ENCODE results near the gene WWOX.

WWOX gene

GRCh38 chr16:78837706-78838105 lies 738.3 kb downstream of the WWOX start:
- DNase-seq (ENCODE audit: insufficient read length, low spot score) (no peak), FAIRE-seq (no peak)
- TF ChIP-seq SPI1 (IDR thresholded peaks at IDR 0.05; ENCODE audit: low read depth, low read length), result no peak
- no peak for TF ChIP-seq PAX5 (IDR thresholded peaks at IDR 0.05; ENCODE audit: insufficient read depth, low read length, severe bottlenecking)
- no peak for TF ChIP-seq POLR2A (IDR thresholded peaks at IDR 0.05; ENCODE audit: low read depth, low read length)
- TF ChIP-seq POU2F2 (IDR thresholded peaks at IDR 0.05; ENCODE audit: low read depth, low read length), result no peak
- TF ChIP-seq TAF1 (IDR thresholded peaks at IDR 0.05; ENCODE audit: low read depth, low read length), result no peak
- no peak for TF ChIP-seq POLR2AphosphoS5 (IDR thresholded peaks at IDR 0.05; ENCODE audit: low read depth, low read length)

DNA sequence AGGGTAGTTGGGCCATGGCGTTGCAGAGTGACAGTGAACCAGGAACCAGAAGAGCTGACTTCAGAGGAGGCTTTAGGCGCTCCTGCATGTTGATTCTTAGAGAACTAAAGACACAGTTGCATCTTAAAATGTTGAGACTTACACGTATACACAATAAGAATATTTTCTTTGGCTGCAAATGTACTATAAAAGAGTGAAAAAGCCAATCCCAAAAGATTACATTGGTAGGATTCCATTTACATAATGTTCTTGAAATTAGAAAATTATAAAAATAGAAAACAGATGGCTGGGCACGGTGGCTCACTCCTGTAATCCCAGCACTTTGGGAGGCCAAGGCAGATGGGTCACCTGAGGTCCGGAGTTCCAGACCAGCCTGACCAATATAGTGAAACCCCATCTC lies 738.8 kb downstream of the WWOX start:
- FAIRE-seq (no peak), DNase-seq (ENCODE audit: insufficient read length, low spot score) (no peak)
- TF ChIP-seq PAX5 (IDR thresholded peaks at IDR 0.05; ENCODE audit: insufficient read depth, low read length, severe bottlenecking) (no peak), SPI1 (IDR thresholded peaks at IDR 0.05; ENCODE audit: low read depth, low read length) (no peak), POU2F2 (IDR thresholded peaks at IDR 0.05; ENCODE audit: low read depth, low read length) (no peak), TAF1 (IDR thresholded peaks at IDR 0.05; ENCODE audit: low read depth, low read length) (no peak), POLR2A (IDR thresholded peaks at IDR 0.05; ENCODE audit: low read depth, low read length) (no peak), POLR2AphosphoS5 (IDR thresholded peaks at IDR 0.05; ENCODE audit: low read depth, low read length) (no peak)

DNA sequence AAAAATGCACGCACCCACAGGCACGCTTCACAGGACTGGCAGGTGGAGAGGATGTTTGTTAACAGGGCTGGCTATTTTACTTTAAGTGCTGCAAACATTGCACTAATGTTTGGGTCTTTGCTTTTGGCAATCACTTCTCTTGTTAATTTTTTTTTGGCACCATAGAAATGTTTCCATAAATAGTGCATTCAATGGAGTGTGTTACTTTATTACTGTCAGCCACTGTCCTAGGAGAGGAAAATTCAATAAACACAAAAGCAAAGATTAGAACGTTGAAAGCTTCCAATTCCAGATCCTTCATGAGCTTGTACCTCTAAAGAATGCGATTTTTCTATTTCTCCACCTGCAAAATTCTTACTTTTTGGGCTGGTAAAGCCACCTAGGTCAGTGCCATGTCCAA lies 743.5 kb downstream of the WWOX start:
- DNase-seq (ENCODE audit: insufficient read length, low spot score) (no peak), FAIRE-seq (no peak)
- no peak for TF ChIP-seq POLR2A (IDR thresholded peaks at IDR 0.05; ENCODE audit: low read depth, low read length)

GRCh38 chr16:78843978-78844377 lies 744.5 kb downstream of the WWOX start:
- TF ChIP-seq POU2F2 (IDR thresholded peaks at IDR 0.05; ENCODE audit: low read depth, low read length), result no peak
- FAIRE-seq, result no peak
- no peak for DNase-seq (ENCODE audit: insufficient read length, low spot score)

- FAIRE-seq (no peak), DNase-seq (ENCODE audit: insufficient read length, low spot score) (no peak)
- TF ChIP-seq TAF1 (IDR thresholded peaks at IDR 0.05; ENCODE audit: low read depth, low read length), result no peak
- no peak for TF ChIP-seq PAX5 (IDR thresholded peaks at IDR 0.05; ENCODE audit: insufficient read depth, low read length, severe bottlenecking)
- no peak for TF ChIP-seq POLR2AphosphoS5 (IDR thresholded peaks at IDR 0.05; ENCODE audit: low read depth, low read length)
- TF ChIP-seq POU2F2 (IDR thresholded peaks at IDR 0.05; ENCODE audit: low read depth, low read length), result no peak
- TF ChIP-seq SPI1 (IDR thresholded peaks at IDR 0.05; ENCODE audit: low read depth, low read length), result no peak
- TF ChIP-seq POLR2A (IDR thresholded peaks at IDR 0.05; ENCODE audit: low read depth, low read length), result no peak
These were observed 745.2 kb downstream of the WWOX start for GRCh38 chr16:78844682-78845081.

DNA sequence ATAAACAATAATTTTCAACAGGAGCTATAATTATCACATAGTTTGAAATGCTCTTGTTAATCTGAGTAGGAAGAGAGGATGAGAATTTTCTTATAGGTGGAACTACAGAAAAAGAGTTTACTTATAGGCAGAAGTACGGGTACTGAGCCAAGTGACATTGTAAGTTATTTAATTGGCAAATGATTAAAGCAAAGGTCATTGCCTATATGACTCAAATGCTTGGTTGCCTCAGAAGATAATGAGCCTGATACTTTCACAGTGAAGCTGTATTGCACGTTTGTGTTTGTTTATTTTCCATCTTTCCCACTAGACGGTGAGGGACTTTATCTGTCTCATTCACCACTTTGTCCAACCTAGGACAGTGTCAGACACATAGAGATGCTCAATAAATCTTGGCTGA lies 751.8 kb downstream of the WWOX start:
- TF ChIP-seq POLR2AphosphoS5 (IDR thresholded peaks at IDR 0.05; ENCODE audit: low read depth, low read length) (no peak), POU2F2 (IDR thresholded peaks at IDR 0.05; ENCODE audit: low read depth, low read length) (no peak), TAF1 (IDR thresholded peaks at IDR 0.05; ENCODE audit: low read depth, low read length) (no peak), POLR2A (IDR thresholded peaks at IDR 0.05; ENCODE audit: low read depth, low read length) (no peak), PAX5 (IDR thresholded peaks at IDR 0.05; ENCODE audit: insufficient read depth, low read length, severe bottlenecking) (no peak), SPI1 (IDR thresholded peaks at IDR 0.05; ENCODE audit: low read depth, low read length) (no peak)
- DNase-seq (ENCODE audit: insufficient read length, low spot score) (no peak), FAIRE-seq (no peak)

GRCh38 chr16:78852081-78852635 lies 752.7 kb downstream of the WWOX start:
- no peak for TF ChIP-seq POLR2AphosphoS5 (IDR thresholded peaks at IDR 0.05; ENCODE audit: low read depth, low read length)
- no peak for TF ChIP-seq PAX5 (IDR thresholded peaks at IDR 0.05; ENCODE audit: insufficient read depth, low read length, severe bottlenecking)
- TF ChIP-seq POU2F2 (IDR thresholded peaks at IDR 0.05; ENCODE audit: low read depth, low read length), result no peak
- no peak for TF ChIP-seq POLR2A (IDR thresholded peaks at IDR 0.05; ENCODE audit: low read depth, low read length)
- TF ChIP-seq TAF1 (IDR thresholded peaks at IDR 0.05; ENCODE audit: low read depth, low read length), result no peak
- no peak for TF ChIP-seq SPI1 (IDR thresholded peaks at IDR 0.05; ENCODE audit: low read depth, low read length)
- DNase-seq (ENCODE audit: insufficient read length, low spot score) (no peak), FAIRE-seq (no peak)

DNA sequence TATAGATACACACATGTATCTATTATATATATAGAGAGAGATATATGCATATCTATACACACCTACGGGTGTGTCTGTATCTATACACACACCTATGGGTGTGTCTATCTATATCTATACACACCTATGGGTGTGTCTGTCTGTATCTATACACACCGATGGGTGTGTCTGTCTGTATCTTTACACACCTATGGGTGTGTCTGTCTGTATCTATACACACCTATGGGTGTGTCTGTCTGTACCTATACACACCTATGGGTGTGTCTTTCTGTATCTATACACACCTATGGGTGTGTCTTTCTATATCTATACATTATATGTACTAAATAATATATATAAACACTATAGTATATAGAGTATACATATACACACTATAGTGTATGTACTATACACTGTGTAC lies 762.6 kb downstream of the WWOX start:
- TF ChIP-seq PAX5 (IDR thresholded peaks at IDR 0.05; ENCODE audit: insufficient read depth, low read length, severe bottlenecking), result no peak
- TF ChIP-seq SPI1 (IDR thresholded peaks at IDR 0.05; ENCODE audit: low read depth, low read length), result no peak
- DNase-seq (ENCODE audit: insufficient read length, low spot score) (no peak), FAIRE-seq (no peak)

- FAIRE-seq, result no peak
- no peak for DNase-seq (ENCODE audit: insufficient read length, low spot score)
- no peak for TF ChIP-seq TAF1 (IDR thresholded peaks at IDR 0.05; ENCODE audit: low read depth, low read length)
These were observed 767.1 kb downstream of the WWOX start for GRCh38 chr16:78866521-78866920.

DNA sequence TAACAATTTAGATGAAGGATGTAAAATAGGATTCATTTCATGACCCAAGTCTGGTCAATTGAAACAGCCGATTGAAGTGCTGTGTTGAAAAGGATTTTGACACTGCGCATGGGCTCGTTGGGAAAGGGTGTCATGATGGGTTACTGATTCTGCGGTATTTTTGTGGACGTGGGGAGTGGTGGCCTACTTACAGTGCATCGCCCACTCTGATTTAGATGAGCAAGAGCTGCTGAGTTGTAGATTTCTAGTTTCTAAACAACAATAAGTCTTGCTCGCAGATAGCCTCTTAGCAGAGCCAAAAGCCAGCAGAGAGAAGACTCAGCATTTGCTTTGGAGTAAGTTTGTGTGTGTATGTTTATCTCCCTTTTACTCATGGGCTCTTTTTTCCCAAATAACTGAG lies 770.0 kb downstream of the WWOX start:
- TF ChIP-seq TAF1 (IDR thresholded peaks at IDR 0.05; ENCODE audit: low read depth, low read length) (no peak), POLR2AphosphoS5 (IDR thresholded peaks at IDR 0.05; ENCODE audit: low read depth, low read length) (no peak), POU2F2 (IDR thresholded peaks at IDR 0.05; ENCODE audit: low read depth, low read length) (no peak), SPI1 (IDR thresholded peaks at IDR 0.05; ENCODE audit: low read depth, low read length) (no peak)
- no peak for FAIRE-seq
- DNase-seq (ENCODE audit: insufficient read length, low spot score), result no peak

GRCh38 chr16:78871241-78871640 lies 771.8 kb downstream of the WWOX start:
- FAIRE-seq, result no peak
- DNase-seq (ENCODE audit: insufficient read length, low spot score), result no peak
- TF ChIP-seq POU2F2 (IDR thresholded peaks at IDR 0.05; ENCODE audit: low read depth, low read length), result no peak
- TF ChIP-seq SPI1 (IDR thresholded peaks at IDR 0.05; ENCODE audit: low read depth, low read length), result no peak
- no peak for TF ChIP-seq POLR2A (IDR thresholded peaks at IDR 0.05; ENCODE audit: low read depth, low read length)
- TF ChIP-seq PAX5 (IDR thresholded peaks at IDR 0.05; ENCODE audit: insufficient read depth, low read length, severe bottlenecking), result no peak
- TF ChIP-seq TAF1 (IDR thresholded peaks at IDR 0.05; ENCODE audit: low read depth, low read length), result no peak
- TF ChIP-seq POLR2AphosphoS5 (IDR thresholded peaks at IDR 0.05; ENCODE audit: low read depth, low read length), result no peak

Data from GM12891 (cell line).